Pancreas (tissue), 10 donors: Measurements from ENCODE around the gene KCTD6. TPM values are rescaled to one million over a fixed set of nuclear protein-coding genes. Genes with fewer than 3 reads are reported as not detected.

Experiments used
- ATAC-seq, 4 donors: fragments of 200-7000 bp; cut with Tn5 transposase; one replicate each; pipeline versions ENCODE4 v1.8.0 to v1.9.1; 2020; ENCODE audit warnings: mild to moderate bottlenecking in 4 of 4, moderate library complexity in 4 of 4
- DNase-seq, 6 donors: peaks; one replicate each; pipeline ENCODE4 v3.0.0-alpha.2; 2020
- FAIRE-seq: peaks from 2 replicates; lab custom pipeline; 2012; peaks lifted over from hg19 to GRCh38; lab: Jason Lieb, UNC
- H3K27ac ChIP-seq, 4 donors: fragments of 200-600 bp; sonication (generic); 1 replicate in 3 of 4; 2 replicates in 1 of 4; pipeline versions ENCODE4 v1.5.0 to v1.8.0; 2020
- H3K27me3 ChIP-seq, 4 donors: fragments of 200-600 bp; one replicate each; pipeline ENCODE4 v1.8.0; 2021
- H3K36me3 ChIP-seq, 3 donors: fragments of 200-600 bp; sonication (generic) in 1 of 3; one replicate each; pipeline versions ENCODE4 v1.5.0 to v1.8.0; 2020 to 2021
- H3K4me1 ChIP-seq, 3 donors: fragments of 200-600 bp; one replicate each; pipeline ENCODE4 v1.8.0; 2021
- H3K4me3 ChIP-seq, 4 donors: fragments of 200-600 bp; sonication (generic) in 2 of 4; one replicate each; pipeline versions ENCODE4 v1.5.0 to v1.8.0; 2020 to 2021
- H3K9me3 ChIP-seq, 4 donors: fragments of 200-600 bp; one replicate each; pipeline ENCODE4 v1.8.0; 2021
- WGBS, 2 donors: extraction: QIAGEN DNeasy Blood & Tissue Kit; methylation state at CpG; one replicate each; pipeline ENCODE4 v1.1.7; 2013; 5-methylcytosine and 5-hydroxymethylcytosine counted together
- intact Hi-C, 3 donors: fragments of 100-400 bp; cut with DNase I; formaldehyde crosslinking; loops; one replicate each; pipeline versions ENCODE4 v1.11.1 to v1.14.2; 2022
- polyA plus RNA-seq, 2 donors: library from polyadenylated mRNA; stranded (reverse); fragments of 200-250 nt; gene quantifications; one replicate each; pipeline ENCODE4 v1.2.3, GENCODE V29; 2013
- total RNA-seq, 6 donors: library from RNA; stranded (reverse); fragmentation: NEBNext Ultra II Directional in 4 of 6; extraction: Animal tissue kit (Norgen Biotek cat#: 25700) in 4 of 6; gene quantifications; one replicate each; pipeline versions ENCODE4 v1.2.1 to v1.2.4, GENCODE V29; 2021 to 2023
- TF ChIP-seq, protein P1 (sequence below), 4 donors: fragments of 200-600 bp; sonication (generic) in 3 of 4; IDR thresholded peaks; one replicate each; pipeline versions ENCODE4 v1.5.0 to v1.8.0; 2021; ENCODE audit warnings: antibody characterized with exemption in 4 of 4
- donor health status: healthy with polysubstance abuse.
- donor health status: DM: no; HTN: no; CAD: no; lungs with moderate emphysema.
- donor health status: DM: no; HTN: no; CAD: no.
- donor health status: control.
- donor health status: control.
- donor health status: Bipolar disorder and iron deficiency.
- donor health status: DM: yes; HTN: yes; CAD: no.
- donor health status: DM: no; HTN: no; CAD: no.
- donor health status: DM: no; HTN: no; CAD: no.
- donor health status: DM: yes; HTN: yes; CAD: no.

Gene KCTD6
- total and polyA plus RNA-seq, 8 donors, result 2.2 to 13.8 (median 4.4) TPM

DNA sequence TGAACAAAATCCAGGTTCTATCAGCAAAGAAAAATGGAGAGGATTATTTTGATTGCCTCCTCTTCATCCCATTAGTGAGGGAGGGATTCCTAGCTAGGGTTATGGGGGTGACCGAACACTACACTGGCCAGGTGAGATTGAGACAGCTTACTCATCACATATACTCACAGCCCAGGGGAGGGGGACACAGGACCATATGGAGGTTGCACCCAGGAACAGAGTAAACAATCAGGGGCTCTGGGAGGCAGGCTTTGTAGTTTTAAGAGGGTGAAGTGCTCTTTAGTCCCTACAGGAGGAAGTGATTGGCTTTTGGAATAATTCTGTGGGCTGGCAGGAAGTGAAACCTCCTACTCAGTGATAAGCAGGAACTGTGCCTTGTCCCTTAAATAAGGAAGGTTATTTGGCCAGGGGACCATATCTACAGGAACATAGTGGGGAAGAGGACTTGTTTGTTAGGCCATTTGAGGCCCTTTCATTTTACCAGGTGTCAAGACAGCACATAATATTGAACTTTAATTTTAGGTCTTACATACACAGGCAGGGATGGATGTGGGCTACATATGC lies 17.5 kb upstream of the KCTD6 start:
- Histone ChIP-seq H3K4me1 (peaks cover 12 to 20% (median 13%) of the 10 kb centered on the region in 3 donors), H3K4me3 (no peak overlapping the region), H3K9me3 (no peaks in the 10 kb centered on the region), H3K36me3 (no peaks in the 10 kb centered on the region), H3K27ac (no peak overlapping the region), H3K27me3 (no peaks in the 10 kb centered on the region)
- intact Hi-C loops, result no loop called here
- DNase-seq (no peak), ATAC-seq (peak in 1 of 4 donors; percentile 21), FAIRE-seq (no peak)
- TF ChIP-seq, protein P1, sequence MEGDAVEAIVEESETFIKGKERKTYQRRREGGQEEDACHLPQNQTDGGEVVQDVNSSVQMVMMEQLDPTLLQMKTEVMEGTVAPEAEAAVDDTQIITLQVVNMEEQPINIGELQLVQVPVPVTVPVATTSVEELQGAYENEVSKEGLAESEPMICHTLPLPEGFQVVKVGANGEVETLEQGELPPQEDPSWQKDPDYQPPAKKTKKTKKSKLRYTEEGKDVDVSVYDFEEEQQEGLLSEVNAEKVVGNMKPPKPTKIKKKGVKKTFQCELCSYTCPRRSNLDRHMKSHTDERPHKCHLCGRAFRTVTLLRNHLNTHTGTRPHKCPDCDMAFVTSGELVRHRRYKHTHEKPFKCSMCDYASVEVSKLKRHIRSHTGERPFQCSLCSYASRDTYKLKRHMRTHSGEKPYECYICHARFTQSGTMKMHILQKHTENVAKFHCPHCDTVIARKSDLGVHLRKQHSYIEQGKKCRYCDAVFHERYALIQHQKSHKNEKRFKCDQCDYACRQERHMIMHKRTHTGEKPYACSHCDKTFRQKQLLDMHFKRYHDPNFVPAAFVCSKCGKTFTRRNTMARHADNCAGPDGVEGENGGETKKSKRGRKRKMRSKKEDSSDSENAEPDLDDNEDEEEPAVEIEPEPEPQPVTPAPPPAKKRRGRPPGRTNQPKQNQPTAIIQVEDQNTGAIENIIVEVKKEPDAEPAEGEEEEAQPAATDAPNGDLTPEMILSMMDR (IDR thresholded peaks at IDR 0.05), result no peak
- WGBS, 2 donors, result 94 to 95% methylated on average over 1 of the region's 1 CpG

DNA sequence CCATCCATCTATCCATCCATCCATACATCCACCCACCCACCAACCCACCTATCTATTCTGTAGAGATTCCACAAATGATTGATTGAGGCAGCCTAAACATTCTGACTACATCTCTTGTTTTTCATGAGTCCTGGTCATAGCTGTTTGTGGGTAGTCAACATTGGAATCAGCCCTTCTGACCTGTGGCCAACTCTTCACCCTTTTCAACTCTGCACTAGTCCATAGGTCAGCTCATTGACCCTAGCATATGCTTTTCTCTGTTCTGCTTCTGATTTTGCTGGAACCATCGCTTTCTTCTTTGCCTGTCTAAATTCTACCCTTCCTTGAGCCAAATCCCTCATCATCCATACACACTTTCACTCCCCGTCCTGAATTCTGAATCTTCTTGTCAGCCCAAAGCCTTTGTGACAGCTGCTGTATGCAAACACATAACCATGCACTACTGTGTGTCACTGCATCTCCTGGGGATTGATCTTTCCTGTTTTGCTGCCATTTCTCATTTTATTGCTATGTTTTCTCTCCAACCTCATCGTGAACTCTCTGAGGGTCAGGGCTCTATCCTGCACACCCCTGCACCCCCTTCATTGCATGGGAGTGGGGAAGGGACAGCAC lies 16.8 kb upstream of the KCTD6 start:
- Histone ChIP-seq H3K27ac (no peak overlapping the region), H3K4me3 (no peak overlapping the region), H3K27me3 (no peaks in the 10 kb centered on the region), H3K36me3 (no peaks in the 10 kb centered on the region), H3K4me1 (peaks cover 12 to 20% (median 13%) of the 10 kb centered on the region in 3 donors), H3K9me3 (no peaks in the 10 kb centered on the region)
- 78 to 83% methylated on average over 3 of the region's 3 CpGs for WGBS, 2 donors
- no peak for DNase-seq
- no peak for FAIRE-seq
- intact Hi-C loops, result no loop called here
- no peak for ATAC-seq
- TF ChIP-seq, protein P1 (IDR thresholded peaks at IDR 0.05), result no peak

DNA sequence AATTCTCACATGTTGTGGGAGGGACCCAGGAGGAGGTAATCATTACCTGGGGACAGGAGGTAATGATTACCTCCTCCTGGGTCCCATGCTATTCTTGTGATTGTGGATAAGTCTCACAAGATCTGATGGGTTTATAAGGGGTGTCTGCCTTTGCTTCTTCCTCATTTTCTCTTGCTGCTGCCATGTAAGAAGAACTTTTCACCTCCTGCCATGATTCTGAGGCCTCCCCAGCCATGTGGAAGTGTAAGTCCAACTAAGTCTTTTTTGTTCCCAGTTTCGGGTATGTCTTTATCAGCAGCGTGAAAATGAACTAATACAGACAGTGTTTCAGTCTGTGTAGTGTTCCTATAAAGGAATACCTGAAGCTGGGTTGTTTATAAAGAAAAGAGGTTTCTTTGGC lies 13.1 kb upstream of the KCTD6 start:
- no peak for ATAC-seq
- Histone ChIP-seq H3K27ac (no peak overlapping the region), H3K4me3 (no peak overlapping the region), H3K4me1 (no peaks in the 10 kb centered on the region), H3K27me3 (no peaks in the 10 kb centered on the region), H3K36me3 (no peaks in the 10 kb centered on the region), H3K9me3 (no peaks in the 10 kb centered on the region)
- DNase-seq, result no peak
- no peak for FAIRE-seq
- intact Hi-C loops, result no loop called here
- WGBS, 2 donors, result 83 to 98% methylated on average over 2 of the region's 2 CpGs
- TF ChIP-seq, protein P1 (IDR thresholded peaks at IDR 0.05), result no peak

DNA sequence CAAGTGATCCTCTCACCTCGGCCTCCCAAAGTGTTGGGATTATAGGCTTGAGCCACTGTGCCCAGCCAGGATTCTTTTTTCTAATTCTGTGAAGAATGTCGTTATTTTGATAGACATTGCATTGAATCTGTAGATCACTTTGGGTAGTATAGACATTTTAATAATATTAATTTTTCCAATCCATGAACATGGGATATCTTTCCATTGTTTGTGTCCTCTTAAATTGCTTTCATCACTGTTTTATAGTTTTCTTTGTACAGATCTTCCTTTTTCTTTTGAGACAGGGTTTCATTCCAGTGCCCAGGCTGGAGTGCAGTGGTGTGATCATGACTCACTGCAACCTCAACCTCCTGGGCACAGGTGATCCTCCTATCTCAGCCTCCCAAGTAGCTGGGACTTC lies 11.6 kb upstream of the KCTD6 start:
- TF ChIP-seq, protein P1 (IDR thresholded peaks at IDR 0.05), result no peak
- no peaks in the 10 kb centered on the region for H3K36me3 ChIP-seq
- FAIRE-seq, result no peak
- H3K4me3 ChIP-seq, result no peak overlapping the region
- no peak overlapping the region for H3K27ac ChIP-seq
- intact Hi-C loops, result no loop called here
- DNase-seq, result no peak
- WGBS, 2 donors, result 84% methylated on average over 2 of the region's 2 CpGs
- H3K4me1 ChIP-seq, result no peaks in the 10 kb centered on the region
- H3K27me3 ChIP-seq, result no peaks in the 10 kb centered on the region
- no peaks in the 10 kb centered on the region for H3K9me3 ChIP-seq
- ATAC-seq, result no peak
